ENCODE data around the gene ZNF740.

DNA sequence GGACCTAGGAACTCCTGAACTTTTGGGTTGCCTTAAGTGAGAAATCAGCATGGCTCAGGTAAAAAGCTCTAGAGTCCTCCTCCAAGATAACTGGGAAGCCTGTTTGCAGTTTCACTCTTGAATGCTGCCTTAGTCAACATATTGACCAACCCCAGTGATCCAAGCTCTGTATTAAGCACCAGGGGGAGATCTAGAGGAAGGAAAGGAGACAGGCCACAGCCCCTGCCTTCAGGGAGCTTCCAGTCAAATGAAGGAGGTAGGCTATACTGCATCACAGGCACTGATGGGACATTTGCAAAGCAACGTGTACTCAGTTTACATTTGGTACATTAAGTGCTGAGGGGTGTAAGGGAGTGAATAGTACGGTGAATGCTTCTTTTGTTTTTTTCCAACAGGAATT is 1.4 kb downstream of the ZNF740 start:
- TF ChIP-seq CTCF (conservative IDR thresholded peaks at IDR 0.05): no peak
- TF ChIP-seq ZFX (IDR thresholded peaks at IDR 0.05): no peak

Measured in C4-2B (cell line).